ENCODE measurements around the gene DNAL1. TPM values are rescaled to one million over a fixed set of nuclear protein-coding genes. Genes with fewer than 3 reads are reported as not detected.

DNAL1 gene
- total and polyA plus RNA-seq, 4 donors, result 5.7 to 17.2 (median 12.4) TPM

DNA sequence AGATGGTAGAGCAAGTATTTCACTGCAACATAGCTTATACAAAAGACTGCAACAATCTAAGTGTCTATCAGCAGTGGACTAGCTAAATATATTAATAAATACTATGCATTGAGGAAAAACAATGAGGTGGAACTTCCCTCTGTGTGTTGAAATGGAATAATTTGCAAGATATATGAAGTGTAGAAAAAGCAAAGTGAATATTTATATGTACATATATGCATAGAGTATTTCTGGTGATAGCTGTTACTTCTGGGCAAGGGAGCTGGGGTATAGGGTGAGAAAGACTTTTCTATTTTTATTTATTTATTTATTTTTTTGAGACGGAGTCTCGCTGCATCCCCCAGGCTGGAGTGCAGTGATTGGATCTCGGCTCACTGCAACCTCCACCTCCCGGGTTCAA, 33.9 kb downstream of the DNAL1 start:
- H3K4me3 ChIP-seq (ENCODE audit: low read length in 2 of 2), result no peak overlapping the region
- WGBS, 2 donors, result 96 to 100% methylated on average over 4 of the region's 4 CpGs
- H3K27me3 ChIP-seq (ENCODE audit: control insufficient read depth in 1 of 2, insufficient read depth in 2 of 2, low read length in 1 of 2), result no peaks in the 10 kb centered on the region
- DNase-seq, result no peak
- H3K9me3 ChIP-seq (ENCODE audit: control insufficient read depth, low read length), result no peaks in the 10 kb centered on the region
- no peak for ATAC-seq (ENCODE audit: low FRiP score)
- no peak overlapping the region for H3K27ac ChIP-seq (ENCODE audit: low read depth in 1 of 2, low read length in 2 of 2)
- intact Hi-C loops (cut with DNase I), result no loop called here
- H3K4me1 ChIP-seq (ENCODE audit: control insufficient read depth in 1 of 2, insufficient read depth in 2 of 2, low read length in 2 of 2), result no peaks in the 10 kb centered on the region
- H3K36me3 ChIP-seq (ENCODE audit: control insufficient read depth in 1 of 2, insufficient read depth in 2 of 2, low read length in 1 of 2), result no peaks in the 10 kb centered on the region

GRCh38 chr14:73680821-73681220, 36.0 kb downstream of the DNAL1 start:
- H3K36me3 ChIP-seq (ENCODE audit: control insufficient read depth in 1 of 2, insufficient read depth in 2 of 2, low read length in 1 of 2), result no peaks in the 10 kb centered on the region
- DNase-seq, result no peak
- no peak overlapping the region for H3K27ac ChIP-seq (ENCODE audit: low read depth in 1 of 2, low read length in 2 of 2)
- H3K27me3 ChIP-seq (ENCODE audit: control insufficient read depth in 1 of 2, insufficient read depth in 2 of 2, low read length in 1 of 2), result no peaks in the 10 kb centered on the region
- H3K4me3 ChIP-seq (ENCODE audit: low read length in 2 of 2), result no peak overlapping the region
- WGBS, 2 donors, result 94 to 99% methylated on average over 5 of the region's 5 CpGs
- H3K4me1 ChIP-seq (ENCODE audit: control insufficient read depth in 1 of 2, insufficient read depth in 2 of 2, low read length in 2 of 2), result no peaks in the 10 kb centered on the region
- no peak for ATAC-seq (ENCODE audit: low FRiP score)
- H3K9me3 ChIP-seq (ENCODE audit: control insufficient read depth, low read length), result no peaks in the 10 kb centered on the region
- intact Hi-C loops (cut with DNase I), result no loop called here

GRCh38 chr14:73684627-73685026, 39.8 kb downstream of the DNAL1 start:
- DNase-seq (no peak), ATAC-seq (ENCODE audit: low FRiP score) (no peak)
- intact Hi-C loops (cut with DNase I), result no loop called here
- H3K9me3 ChIP-seq (ENCODE audit: control insufficient read depth, low read length), result no peaks in the 10 kb centered on the region
- no peaks in the 10 kb centered on the region for H3K4me1 ChIP-seq (ENCODE audit: control insufficient read depth in 1 of 2, insufficient read depth in 2 of 2, low read length in 2 of 2)
- no peak overlapping the region for H3K4me3 ChIP-seq (ENCODE audit: low read length in 2 of 2)
- H3K36me3 ChIP-seq (ENCODE audit: control insufficient read depth in 1 of 2, insufficient read depth in 2 of 2, low read length in 1 of 2), result no peaks in the 10 kb centered on the region
- WGBS, 2 donors, result 94 to 95% methylated on average over 5 of the region's 5 CpGs
- no peak overlapping the region for H3K27ac ChIP-seq (ENCODE audit: low read depth in 1 of 2, low read length in 2 of 2)
- H3K27me3 ChIP-seq (ENCODE audit: control insufficient read depth in 1 of 2, insufficient read depth in 2 of 2, low read length in 1 of 2), result no peaks in the 10 kb centered on the region

- no peak for DNase-seq
- no peak overlapping the region for H3K27ac ChIP-seq (ENCODE audit: low read depth in 1 of 2, low read length in 2 of 2)
- intact Hi-C loops (cut with DNase I), result no loop called here
- no peak for ATAC-seq (ENCODE audit: low FRiP score)
- no peaks in the 10 kb centered on the region for H3K27me3 ChIP-seq (ENCODE audit: control insufficient read depth in 1 of 2, insufficient read depth in 2 of 2, low read length in 1 of 2)
- H3K36me3 ChIP-seq (ENCODE audit: control insufficient read depth in 1 of 2, insufficient read depth in 2 of 2, low read length in 1 of 2), result no peaks in the 10 kb centered on the region
- no peak overlapping the region for H3K4me3 ChIP-seq (ENCODE audit: low read length in 2 of 2)
- H3K4me1 ChIP-seq (ENCODE audit: control insufficient read depth in 1 of 2, insufficient read depth in 2 of 2, low read length in 2 of 2), result no peaks in the 10 kb centered on the region
- H3K9me3 ChIP-seq (ENCODE audit: control insufficient read depth, low read length), result no peaks in the 10 kb centered on the region
- 98% methylated on average over 9 of the region's 9 CpGs for WGBS, 2 donors
These were observed 40.5 kb downstream of the DNAL1 start for GRCh38 chr14:73685328-73685727.

GRCh38 chr14:73686901-73687300, 42.1 kb downstream of the DNAL1 start:
- Histone ChIP-seq H3K36me3 (ENCODE audit: control insufficient read depth in 1 of 2, insufficient read depth in 2 of 2, low read length in 1 of 2) (no peaks in the 10 kb centered on the region), H3K9me3 (ENCODE audit: control insufficient read depth, low read length) (no peaks in the 10 kb centered on the region), H3K27me3 (ENCODE audit: control insufficient read depth in 1 of 2, insufficient read depth in 2 of 2, low read length in 1 of 2) (no peaks in the 10 kb centered on the region), H3K4me1 (ENCODE audit: control insufficient read depth in 1 of 2, insufficient read depth in 2 of 2, low read length in 2 of 2) (no peaks in the 10 kb centered on the region), H3K27ac (ENCODE audit: low read depth in 1 of 2, low read length in 2 of 2) (no peak overlapping the region), H3K4me3 (ENCODE audit: low read length in 2 of 2) (no peak overlapping the region)
- intact Hi-C loops (cut with DNase I), result no loop called here
- WGBS, 2 donors, result 82 to 86% methylated on average over 3 of the region's 3 CpGs
- DNase-seq, result no peak
- no peak for ATAC-seq (ENCODE audit: low FRiP score)

DNA sequence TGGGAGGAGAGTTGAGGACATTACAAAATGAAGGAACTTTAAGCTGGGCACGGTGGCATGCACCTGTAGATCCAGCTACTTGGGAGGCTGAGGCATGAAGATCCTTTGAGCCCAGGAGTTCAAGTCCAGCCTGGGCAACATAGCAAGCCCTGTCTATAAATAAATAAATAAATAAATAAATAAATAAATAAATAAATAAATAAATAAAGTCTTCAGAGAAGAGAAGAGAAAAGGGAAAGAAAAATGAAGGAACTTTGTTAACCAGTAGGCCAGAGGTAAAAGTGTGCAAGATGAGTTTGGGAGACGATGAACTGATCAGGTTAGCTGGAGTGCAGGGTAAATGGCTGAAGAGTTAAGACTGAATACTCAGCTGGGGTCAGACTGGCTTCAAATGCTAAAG, 49.3 kb downstream of the DNAL1 start:
- DNase-seq (no peak), ATAC-seq (ENCODE audit: low FRiP score) (no peak)
- H3K4me3 ChIP-seq (ENCODE audit: low read length in 2 of 2), result no peak overlapping the region
- no peak overlapping the region for H3K27ac ChIP-seq (ENCODE audit: low read depth in 1 of 2, low read length in 2 of 2)
- intact Hi-C loops (cut with DNase I), result no loop called here
- H3K27me3 ChIP-seq (ENCODE audit: control insufficient read depth in 1 of 2, insufficient read depth in 2 of 2, low read length in 1 of 2), result no peaks in the 10 kb centered on the region
- 96 to 98% methylated on average over 2 of the region's 2 CpGs for WGBS, 2 donors
- no peaks in the 10 kb centered on the region for H3K36me3 ChIP-seq (ENCODE audit: control insufficient read depth in 1 of 2, insufficient read depth in 2 of 2, low read length in 1 of 2)
- H3K9me3 ChIP-seq (ENCODE audit: control insufficient read depth, low read length), result no peaks in the 10 kb centered on the region
- no peaks in the 10 kb centered on the region for H3K4me1 ChIP-seq (ENCODE audit: control insufficient read depth in 1 of 2, insufficient read depth in 2 of 2, low read length in 2 of 2)

DNA sequence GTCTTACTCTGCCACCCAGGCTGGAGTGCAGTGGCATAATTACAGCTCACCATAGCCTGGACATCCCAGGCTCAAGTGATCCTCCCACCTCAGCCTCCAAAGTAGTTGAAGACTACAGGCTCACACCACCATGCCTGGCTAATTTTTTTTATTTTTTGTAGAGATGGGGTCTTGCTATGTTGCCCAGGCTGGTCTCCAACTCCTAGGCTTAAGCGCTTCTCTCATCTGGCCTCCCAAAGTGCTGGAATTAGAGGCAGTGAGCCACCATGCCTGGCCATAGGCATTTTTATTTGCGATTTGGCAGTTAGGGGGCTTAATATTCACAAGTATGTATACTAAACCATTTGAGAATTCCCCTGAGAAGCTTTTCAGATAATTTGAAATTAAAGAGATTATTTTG, 50.3 kb downstream of the DNAL1 start:
- 99 to 100% methylated on average over 2 of the region's 2 CpGs for WGBS, 2 donors
- Histone ChIP-seq H3K9me3 (ENCODE audit: control insufficient read depth, low read length) (no peaks in the 10 kb centered on the region), H3K36me3 (ENCODE audit: control insufficient read depth in 1 of 2, insufficient read depth in 2 of 2, low read length in 1 of 2) (no peaks in the 10 kb centered on the region), H3K4me3 (ENCODE audit: low read length in 2 of 2) (no peak overlapping the region), H3K27me3 (ENCODE audit: control insufficient read depth in 1 of 2, insufficient read depth in 2 of 2, low read length in 1 of 2) (no peaks in the 10 kb centered on the region), H3K4me1 (ENCODE audit: control insufficient read depth in 1 of 2, insufficient read depth in 2 of 2, low read length in 2 of 2) (no peaks in the 10 kb centered on the region), H3K27ac (ENCODE audit: low read depth in 1 of 2, low read length in 2 of 2) (no peak overlapping the region)
- ATAC-seq (ENCODE audit: low FRiP score), result no peak
- intact Hi-C loops (cut with DNase I), result no loop called here
- DNase-seq, result no peak

GRCh38 chr14:73695997-73696396, 51.2 kb downstream of the DNAL1 start:
- intact Hi-C loops (cut with DNase I), result no loop called here
- Histone ChIP-seq H3K4me3 (ENCODE audit: low read length in 2 of 2) (no peak overlapping the region), H3K36me3 (ENCODE audit: control insufficient read depth in 1 of 2, insufficient read depth in 2 of 2, low read length in 1 of 2) (no peaks in the 10 kb centered on the region), H3K9me3 (ENCODE audit: control insufficient read depth, low read length) (no peaks in the 10 kb centered on the region), H3K27me3 (ENCODE audit: control insufficient read depth in 1 of 2, insufficient read depth in 2 of 2, low read length in 1 of 2) (no peaks in the 10 kb centered on the region), H3K27ac (ENCODE audit: low read depth in 1 of 2, low read length in 2 of 2) (no peak overlapping the region), H3K4me1 (ENCODE audit: control insufficient read depth in 1 of 2, insufficient read depth in 2 of 2, low read length in 2 of 2) (no peaks in the 10 kb centered on the region)
- ATAC-seq (ENCODE audit: low FRiP score), result no peak
- no peak for DNase-seq
- 95% methylated on average over 2 of the region's 2 CpGs for WGBS, 2 donors

GRCh38 chr14:73696466-73697400, 51.9 kb downstream of the DNAL1 start:
- DNase-seq (no peak), ATAC-seq (ENCODE audit: low FRiP score) (no peak)
- Histone ChIP-seq H3K9me3 (ENCODE audit: control insufficient read depth, low read length) (no peaks in the 10 kb centered on the region), H3K4me3 (ENCODE audit: low read length in 2 of 2) (no peak overlapping the region), H3K27ac (ENCODE audit: low read depth in 1 of 2, low read length in 2 of 2) (no peak overlapping the region), H3K36me3 (ENCODE audit: control insufficient read depth in 1 of 2, insufficient read depth in 2 of 2, low read length in 1 of 2) (no peaks in the 10 kb centered on the region), H3K27me3 (ENCODE audit: control insufficient read depth in 1 of 2, insufficient read depth in 2 of 2, low read length in 1 of 2) (no peaks in the 10 kb centered on the region), H3K4me1 (ENCODE audit: control insufficient read depth in 1 of 2, insufficient read depth in 2 of 2, low read length in 2 of 2) (no peaks in the 10 kb centered on the region)
- WGBS, 2 donors, result 81 to 88% methylated on average over 2 of the region's 2 CpGs
- intact Hi-C loops (cut with DNase I), result no loop called here
